DMS 273 treated with DMSO at 0.1 percent for 48 hours (cell line): ENCODE data around the gene RSAD2.
"Not testable (repeated sequence)": the region's sequence is repeated elsewhere in the genome, so short reads cannot be mapped to it uniquely, and the experiment has no call there.

Experiments used
- DNase-seq: peaks from one replicate; lab custom pipeline; 2025; lab: John Stamatoyannopoulos, UW

Gene RSAD2

DNA sequence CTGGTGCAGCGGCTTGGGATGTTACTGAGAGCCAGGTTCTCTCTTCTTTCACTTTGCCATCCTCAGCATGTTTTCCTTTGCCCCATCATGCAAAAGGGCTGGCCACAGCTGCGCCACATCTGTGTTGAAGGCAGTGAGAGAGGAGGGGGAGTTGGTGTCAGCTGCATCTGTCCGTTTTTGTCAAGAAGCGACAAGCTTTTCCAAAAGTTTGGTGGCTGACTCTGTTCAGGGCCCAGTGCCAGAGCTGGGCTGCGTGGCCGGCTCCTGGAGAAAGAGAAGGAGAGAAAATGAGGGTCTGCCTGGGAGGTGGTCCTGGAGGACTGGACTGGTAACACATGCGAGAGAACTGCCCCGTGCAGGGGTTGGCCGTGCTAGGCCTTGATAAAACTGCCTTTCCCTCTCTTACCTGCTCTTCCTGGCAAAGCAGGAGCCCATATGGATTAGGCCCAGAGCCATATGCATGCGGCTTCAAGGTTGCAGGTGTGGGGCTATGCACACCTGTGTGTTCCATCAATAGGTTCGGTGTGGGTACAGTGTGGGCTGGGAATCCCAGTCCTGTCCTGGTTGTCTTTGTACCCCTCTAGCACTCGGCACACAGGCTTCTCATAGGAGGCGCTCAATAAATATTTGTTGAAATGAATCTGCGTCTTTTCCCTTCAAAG, 48.6 kb downstream of the RSAD2 start:
- no peak for DNase-seq

DNA sequence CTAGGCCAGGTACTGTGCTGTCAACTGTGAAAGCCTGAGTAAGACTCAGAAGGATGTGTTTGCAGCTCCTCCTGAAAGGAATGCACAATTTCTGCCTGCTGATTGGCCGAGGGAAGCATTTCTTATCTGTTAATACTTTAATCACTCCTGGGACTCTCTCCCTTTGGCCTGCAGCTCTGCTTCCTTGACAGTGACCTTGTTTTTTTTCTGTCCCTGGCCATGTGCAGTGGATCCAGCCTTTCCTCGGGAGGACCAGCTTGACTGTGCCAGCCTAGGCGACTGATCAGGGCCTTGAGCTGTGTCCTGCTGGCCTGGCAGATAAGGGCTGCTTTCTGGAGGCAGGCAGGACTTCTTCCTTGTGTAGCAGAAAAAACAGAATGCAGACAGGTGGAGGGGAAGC, 49.6 kb downstream of the RSAD2 start:
- no peak for DNase-seq

DNA sequence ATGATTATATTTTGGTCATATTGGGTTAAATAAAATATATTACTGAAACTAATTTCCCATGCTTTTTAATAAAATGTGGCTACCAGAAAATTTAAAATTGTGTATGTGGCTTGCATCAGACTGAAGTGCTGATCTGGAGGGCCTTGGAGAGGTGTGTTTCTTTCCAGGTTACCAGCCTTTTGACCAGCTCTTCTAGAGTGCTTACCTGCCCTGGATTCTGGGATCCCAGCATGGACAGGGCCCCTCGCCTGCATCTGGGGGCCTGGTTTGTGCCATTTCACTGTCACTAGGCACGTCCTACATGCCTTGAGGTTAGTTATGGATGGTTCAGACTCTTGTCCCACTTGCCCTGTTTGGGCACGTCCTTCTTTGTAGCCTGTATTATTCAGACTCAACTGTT, 50.2 kb downstream of the RSAD2 start:
- no peak for DNase-seq

DNA sequence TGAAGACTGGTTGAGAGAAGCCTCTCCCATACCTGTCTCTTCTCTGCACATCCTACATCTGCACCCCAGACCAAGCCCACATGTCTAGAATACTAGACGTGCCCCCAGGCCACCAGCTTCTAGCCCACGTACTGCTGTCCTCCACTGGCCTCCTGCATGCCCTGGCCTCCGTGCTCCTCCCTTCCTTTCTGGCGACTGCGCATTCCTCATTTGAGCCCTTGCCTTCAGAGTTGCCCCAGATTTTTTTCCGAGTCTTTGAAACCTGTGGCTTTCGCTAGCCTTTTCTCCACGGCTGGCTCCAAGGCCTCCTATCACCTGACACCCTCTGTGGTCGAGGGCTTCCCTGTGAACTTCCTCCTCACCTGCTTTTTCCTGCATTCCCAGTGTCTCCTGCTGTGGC, 50.9 kb downstream of the RSAD2 start:
- DNase-seq, result no peak

DNA sequence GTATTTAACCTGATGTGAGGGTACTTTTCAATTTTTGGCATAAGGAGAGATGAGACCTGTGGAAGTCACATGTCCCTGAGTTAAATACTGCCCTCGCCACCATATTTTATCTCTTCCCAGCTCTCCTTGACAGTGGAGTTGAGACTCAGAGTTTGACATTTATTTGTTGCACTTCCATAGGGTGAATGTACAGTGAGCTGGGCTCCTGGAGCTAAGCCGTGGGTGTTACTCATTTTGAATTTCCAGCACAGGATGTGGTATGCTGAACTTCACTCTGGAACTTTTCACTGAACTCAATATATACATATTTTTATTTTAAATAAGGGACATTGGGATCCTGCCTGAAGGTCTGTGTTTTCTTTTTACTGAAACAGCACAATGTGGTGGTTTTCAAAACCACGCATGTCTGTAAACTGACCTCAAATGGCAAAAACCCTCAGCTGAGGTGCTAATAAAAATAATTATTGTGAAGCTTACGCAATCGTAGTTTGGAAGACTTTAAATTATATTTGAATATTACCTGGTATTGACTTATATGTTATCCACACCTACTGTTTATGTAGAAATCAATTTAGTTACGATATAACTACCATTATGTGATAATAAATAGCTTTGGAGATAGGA, 51.7 kb downstream of the RSAD2 start:
- no peak for DNase-seq

DNA sequence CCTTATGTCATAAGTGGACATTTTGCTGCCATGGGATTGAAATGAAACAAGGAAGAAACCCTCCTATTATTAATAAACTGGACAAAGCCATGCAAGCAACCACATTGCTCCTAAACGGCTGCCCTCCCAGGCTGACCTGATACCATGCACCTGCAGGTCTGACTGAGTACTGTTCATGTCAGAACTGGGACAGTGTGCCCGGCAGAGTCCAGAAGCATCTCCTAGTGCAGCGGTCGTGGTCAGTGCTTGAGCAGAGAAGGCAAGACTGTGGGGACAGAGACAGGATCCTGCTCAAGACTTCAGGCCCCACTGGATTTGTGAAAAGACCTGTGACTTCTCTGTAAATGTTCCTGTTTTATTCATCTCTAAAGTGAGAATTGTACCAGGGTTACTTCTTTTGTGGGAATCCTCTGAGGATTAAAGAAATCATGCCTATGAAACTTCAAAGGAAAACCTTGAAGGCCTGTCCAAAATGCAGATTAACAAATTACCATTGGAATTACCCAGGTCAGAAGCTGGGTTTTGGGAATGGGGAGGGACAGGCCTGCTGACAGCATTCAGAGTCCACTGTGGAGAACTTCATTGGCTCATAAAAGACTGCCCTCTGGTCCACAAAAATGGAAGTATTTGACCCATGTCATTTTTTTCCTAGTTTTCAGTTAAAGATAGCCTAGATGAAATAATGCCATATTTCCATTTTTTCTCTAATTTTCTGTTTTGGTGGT, 53.5 kb downstream of the RSAD2 start:
- no peak for DNase-seq

DNA sequence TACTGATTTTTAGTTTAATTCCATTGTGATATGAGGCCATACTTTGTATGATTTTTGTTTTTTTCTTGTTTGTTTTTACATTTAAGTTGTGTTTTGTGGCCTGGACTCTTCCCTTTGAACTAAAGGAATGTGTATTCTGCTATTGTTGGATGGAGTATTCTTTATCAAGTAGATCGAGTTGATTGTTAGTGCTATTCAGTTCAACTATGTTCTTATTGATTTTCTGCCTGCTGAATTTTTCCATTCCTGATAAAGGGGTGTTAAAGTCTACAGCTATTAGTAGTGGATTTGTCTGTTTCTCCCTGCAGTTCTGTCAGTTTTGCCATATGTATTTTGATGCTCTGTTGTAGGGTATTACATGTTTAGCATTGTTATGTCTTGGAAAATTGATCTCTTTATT, 54.2 kb downstream of the RSAD2 start:
- DNase-seq, result no peak

DNA sequence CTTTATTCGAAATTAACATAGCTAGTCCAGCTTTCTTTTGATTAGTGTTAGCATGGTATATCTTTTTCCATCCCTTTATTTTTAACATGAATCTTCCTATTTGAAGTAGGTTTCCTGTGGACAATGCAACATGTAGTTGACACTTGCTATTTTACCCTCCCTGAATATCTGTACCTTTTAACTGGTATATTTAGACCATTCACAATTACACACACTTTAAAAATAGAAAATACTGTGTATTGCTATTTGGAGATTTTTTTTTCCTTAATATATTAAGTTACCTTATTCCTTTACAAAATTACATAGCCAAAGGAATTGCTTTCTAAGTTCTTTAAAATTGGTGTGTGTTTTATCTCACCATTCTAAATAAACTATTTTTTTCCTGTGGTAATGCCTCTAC, 54.6 kb downstream of the RSAD2 start:
- DNase-seq, result no peak

DNA sequence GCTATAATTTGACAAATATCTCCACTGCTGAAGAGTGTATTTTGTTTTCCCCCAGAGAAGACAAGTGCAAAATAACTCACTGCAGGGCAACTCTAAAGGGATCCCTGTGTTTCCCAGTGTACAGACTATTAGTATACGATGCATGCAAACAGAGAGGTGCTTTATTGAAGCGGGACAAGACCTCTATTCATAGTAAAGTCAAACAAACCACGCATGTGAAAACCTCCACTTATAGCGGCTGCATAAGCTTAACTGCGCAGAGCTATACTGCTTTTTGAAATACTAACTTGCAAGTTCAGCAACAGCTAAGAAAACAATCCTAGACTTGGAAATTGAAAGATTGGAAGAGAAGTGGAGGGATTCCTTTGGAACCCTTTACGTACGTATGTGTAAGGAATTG, 55.3 kb downstream of the RSAD2 start:
- no peak for DNase-seq

DNA sequence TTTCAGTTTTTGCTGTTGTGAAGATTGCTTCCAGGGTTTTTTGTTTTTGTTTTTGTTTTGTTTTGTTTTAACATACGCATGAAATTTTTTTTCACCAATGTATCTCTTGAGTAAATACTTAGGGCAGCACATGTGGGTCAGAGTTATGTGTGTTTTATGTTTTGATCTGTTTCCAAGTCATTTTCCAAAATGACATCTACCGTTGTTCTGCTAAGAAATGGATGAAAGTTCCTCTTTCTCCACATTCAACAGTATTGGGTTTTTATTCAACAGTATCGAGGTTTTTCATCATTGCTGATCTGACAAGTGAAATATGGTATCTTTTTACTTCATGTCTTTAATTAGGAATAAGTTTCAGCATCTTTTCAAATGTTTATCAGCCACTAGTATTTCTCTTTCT, 56.3 kb downstream of the RSAD2 start:
- no peak for DNase-seq

DNA sequence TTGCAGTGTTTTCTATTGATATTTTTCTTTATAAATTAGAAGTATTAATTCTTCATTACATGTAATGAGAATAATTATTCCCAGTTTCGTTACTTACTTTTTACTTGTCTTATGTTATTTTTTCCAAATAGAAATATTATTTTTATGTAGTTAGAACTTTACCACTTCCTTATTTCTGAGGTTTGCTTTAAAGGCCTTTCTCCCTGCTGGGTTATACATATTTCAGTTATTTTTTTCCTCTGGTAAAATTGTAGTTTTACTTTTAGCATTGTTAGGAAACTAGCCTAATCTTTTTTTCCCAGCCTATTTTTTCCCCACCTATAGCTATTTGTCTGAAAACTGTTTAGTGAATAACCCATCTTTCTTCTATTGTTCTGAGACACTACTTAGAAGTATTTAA, 56.8 kb downstream of the RSAD2 start:
- DNase-seq, result no peak

DNA sequence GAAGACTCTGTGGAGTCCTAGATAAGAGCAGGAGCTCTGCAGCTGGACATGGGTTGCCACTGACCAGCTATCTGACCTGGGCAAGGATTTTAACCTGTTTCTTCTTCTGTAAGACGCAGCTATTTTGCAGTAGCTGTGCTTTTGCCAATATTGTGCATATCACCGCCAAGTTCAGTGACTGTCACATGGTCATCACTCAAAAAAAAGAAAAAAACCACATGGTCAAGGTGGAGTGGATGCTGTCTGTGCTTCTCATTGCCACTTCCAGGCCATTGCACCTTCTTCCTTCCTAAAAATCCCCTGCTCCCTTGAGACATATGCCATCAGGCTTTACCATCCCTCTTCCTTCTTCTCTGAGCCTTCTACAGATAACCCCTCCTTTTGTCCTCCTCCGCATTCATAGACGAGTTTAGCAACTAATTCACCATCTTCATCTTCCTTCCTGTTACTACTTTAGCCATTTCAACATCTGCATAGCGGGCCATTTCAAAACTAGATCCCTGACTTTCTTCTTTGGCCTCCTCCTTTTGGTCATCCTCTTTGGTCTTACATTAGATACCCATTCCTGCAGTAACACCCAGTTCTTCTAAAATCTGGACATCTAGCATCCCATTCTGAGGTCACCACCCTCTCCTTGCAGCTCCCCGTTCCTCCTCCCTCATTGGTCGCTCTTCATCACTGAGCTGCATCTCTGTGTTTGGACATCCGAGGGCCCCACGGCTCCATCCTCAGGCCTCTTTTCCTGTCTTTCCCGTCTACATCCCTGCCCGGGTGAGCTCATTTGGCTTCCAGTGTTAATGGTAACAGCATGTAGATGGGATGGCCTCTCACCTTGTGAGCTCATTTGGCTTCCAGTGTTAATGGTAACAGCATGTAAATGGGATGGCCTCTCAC, 57.4 kb downstream of the RSAD2 start:
- no peak for DNase-seq

DNA sequence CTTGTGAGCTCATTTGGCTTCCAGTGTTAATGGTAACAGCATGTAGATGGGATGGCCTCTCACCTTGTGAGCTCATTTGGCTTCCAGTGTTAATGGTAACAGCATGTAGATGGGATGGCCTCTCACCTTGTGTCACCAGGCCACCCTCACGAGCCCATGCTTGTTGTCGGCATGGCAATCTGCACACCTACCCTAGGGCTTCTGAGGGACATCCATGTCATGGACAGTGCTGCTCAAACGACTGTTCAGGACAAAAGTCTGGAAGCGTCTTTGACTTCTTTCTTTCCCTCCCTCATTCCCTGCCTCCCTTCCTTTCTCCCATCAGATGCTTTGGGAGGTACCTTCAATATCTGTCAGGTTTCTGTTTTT, 58.1 kb downstream of the RSAD2 start:
- DNase-seq, result not testable (repeated sequence)

DNA sequence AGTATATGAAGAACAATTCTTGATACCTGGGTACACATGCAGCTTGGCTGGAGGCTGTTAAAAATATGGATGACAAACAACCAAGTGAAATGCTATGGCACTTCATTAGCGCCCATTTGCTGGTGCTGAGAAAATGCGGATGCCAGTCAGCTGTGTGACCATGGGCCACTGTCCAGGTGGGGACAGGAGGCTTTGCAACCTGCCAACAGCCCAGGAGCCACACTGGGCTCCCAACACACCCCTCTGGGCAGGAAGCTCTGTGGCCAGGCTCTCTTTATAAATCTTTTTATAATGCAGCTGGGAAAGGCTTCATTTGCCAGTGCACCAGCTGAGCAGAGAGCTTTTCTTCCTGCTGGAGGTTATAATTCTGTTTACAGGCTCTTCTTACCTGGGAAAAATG, 59.6 kb downstream of the RSAD2 start:
- no peak for DNase-seq

DNA sequence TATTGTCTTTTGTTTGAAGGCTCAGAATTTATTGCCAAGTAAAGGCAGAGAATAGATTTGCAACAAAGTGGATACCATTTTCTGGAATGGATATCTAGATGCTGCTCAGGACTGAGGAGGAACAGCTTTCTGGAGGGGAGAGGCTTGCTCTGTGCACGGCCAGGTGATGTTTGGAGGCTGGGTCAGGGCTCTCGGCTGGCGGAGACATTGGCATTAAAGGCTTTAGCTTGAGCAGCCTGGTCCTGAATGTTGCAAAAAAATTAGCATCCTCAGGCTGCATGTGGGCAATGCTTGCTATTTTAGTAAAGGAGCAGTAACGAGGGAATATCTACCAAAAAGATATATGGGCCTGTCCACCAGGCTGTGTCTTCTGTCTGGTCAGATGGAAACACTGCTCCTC, 60.0 kb downstream of the RSAD2 start:
- no peak for DNase-seq

DNA sequence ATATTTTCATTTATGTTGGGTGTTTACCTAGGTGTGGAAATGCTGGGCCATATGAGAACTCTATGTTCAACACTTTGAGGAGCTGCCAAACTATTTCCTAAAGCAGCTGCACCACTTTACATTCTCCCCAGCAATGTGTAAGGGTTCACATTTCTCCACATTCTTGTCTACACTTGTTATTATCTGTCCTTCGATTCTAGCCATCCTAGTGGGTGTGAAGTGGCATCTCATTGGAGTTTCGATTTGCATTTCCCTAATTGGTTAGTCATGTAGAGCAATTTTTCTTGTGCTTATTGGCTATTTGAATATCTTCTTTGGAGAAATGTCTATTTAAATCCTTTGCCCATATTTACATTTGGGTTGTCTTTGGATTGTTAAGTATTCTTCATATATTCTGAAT, 61.5 kb downstream of the RSAD2 start:
- DNase-seq, result no peak

DNA sequence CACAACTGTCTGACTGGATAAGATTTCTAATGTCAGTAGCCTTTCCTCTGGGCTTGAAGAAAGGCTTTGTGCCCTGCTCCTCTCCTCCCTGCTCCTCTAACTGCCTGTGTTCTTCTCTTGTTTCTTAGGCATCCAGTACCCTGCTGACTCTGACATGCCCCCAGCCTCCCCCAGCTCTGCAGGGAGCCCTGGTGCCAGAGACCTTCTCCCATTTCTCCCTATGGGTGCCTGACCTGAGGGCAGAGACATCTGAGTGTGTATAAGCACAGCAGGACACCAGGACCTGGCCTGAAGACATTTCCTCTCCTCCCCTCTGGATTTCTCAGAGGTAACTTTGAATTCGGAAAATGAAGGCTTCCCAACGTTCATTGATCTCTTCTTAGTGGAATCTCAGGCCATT, 63.2 kb downstream of the RSAD2 start:
- no peak for DNase-seq

DNA sequence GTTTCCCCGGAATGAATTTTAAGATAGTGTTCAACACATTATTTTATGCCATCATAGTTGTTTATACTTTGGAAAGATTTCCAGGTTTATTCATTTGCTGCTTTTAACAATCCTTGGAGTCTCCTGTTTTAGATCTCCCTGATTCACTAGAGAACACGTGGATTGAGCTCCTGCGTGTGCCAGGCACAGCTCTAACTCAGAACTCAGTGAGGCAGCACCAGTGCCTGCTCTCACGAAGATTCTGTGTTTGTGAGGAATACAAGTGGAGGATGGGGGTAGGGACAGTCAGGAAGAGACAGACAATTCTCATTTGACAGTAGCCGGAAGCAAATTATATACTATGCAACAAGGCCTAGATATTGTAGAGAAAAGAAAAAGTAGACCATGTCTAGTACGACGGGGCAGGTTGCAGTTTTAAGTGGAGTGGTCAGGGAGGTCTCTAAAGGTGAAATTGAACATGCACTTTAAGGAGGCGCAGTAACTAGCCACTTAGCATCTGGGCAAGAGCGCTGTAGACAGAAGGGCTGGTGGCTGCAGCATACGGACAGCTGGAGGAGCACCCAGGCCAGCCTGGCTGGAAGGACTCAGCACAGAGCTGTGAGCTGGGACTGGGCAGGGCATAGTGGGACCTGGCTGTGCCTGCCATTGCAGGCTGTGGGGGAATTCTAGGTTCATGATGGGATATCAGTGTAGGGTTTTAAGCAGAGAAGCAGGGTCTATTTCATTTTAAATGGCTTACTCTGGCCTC, 63.9 kb downstream of the RSAD2 start:
- DNase-seq, result no peak

DNA sequence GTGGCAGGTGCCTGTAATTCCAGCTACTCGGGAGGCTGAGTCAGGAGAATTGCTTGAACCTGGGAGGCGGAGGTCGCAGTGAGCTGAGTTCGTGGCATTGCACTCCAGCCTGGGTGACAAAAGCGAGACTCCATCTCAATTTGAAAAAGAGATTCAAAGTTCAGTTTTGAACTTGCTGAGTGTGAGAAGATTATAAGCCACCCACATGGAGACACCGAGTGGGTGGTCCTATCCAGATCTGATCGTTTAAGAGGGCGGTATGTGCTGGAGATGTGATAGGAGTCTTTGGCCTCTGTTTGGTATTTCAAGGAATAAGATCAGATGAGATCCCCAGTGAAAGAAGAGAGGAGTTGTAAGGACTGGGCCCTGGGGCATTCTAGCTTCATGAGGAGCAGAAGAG, 65.3 kb downstream of the RSAD2 start:
- no peak for DNase-seq

DNA sequence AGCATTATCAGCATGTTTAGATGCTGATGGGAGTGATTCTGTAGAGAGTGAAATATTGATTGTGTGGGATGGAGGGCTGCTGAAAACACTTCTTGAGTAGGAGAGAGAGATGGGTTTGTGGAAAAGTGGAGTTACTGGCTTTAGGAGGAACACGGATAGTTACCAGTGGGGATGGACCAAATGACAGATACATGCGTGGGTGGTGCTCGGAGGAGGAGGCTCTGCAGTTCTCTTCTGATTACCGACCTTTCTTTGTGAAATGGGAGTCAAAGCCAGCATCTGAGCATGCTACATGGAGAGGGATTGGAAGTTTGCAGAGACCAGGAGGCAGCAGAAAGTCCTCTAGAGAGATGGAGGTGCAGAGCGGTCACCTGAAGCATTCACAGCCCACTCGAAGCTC, 65.9 kb downstream of the RSAD2 start:
- no peak for DNase-seq

DNA sequence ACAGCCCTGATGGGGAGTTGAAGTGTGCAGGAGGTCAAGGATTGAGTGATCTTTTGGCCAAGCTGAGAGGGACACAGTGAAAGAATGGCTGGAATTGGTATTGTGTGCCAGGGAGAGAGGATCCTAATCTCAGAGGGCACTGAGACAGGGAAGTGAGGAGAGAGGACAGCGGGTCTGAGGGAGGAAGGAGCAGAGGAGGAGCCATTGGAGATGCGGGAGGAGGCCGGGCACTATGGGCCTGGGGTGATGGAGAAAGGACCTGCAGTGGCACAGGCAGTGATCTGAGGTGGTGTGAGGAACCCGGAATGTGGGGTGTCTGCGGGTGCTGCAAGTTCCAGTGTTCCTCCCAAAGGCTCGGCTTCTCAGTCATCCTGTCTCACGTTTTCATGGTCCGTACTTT, 66.4 kb downstream of the RSAD2 start:
- no peak for DNase-seq

DNA sequence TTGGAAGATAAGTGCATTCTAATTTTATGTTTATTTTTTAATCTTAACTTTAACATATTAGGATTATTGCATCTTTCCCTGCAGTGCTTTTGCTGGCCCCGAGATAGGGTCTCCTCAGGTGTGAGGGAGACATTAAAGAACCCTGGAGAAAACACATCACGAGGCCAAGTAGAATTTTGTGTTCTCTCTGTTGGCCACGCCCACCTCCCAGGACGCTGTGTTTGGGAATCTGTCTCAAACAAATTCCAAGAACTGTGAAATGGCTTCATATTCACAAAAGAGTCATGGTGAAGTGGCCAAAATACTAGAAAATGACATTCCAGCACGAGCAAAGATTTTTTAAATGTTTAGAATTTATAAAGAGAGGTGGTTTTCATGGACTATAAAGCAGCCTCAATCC, 67.0 kb downstream of the RSAD2 start:
- DNase-seq, result no peak
